ENCODE measurements around the gene MRPL45. TPM values are rescaled to one million over a fixed set of nuclear protein-coding genes. Genes with fewer than 3 reads are reported as not detected.
A peak's percentile ranks its signal among the peaks of the same experiment; 100 is the strongest.
"Not testable (repeated sequence)": the region's sequence is repeated elsewhere in the genome, so short reads cannot be mapped to it uniquely, and the experiment has no call there.

The MRPL45 gene
- total and polyA plus RNA-seq, 2 donors (not counting 1 experiment from before 2014, with no cell fraction given) = 13.1 to 17.6 TPM

DNA sequence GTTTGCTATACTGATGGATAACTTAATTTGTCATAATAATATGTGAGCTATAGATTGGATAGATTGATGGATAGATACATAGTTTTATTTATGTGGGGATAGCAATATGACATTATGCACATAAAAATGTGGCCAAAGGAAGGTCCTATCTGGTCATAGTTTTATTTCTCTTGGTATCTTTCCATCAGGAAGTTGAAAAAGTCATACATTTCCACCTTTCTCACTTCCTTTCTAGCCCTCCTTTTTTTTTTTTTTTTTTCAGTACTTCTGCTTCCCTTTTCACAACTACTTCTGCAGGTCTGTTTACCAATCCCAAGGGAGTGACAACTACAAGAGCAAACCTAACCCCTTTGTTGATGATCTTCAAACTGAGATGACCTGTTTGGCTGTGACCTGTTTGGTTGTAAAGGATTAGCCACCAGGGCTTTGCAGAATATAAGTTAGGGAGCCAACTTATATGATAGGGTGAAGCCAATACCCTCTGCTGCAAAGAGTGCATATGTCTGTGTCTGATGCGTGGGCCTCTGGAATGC lies 30.9 kb upstream of the MRPL45 start:
- H3K4me1 ChIP-seq (ENCODE audit: control insufficient read depth in 2 of 2, insufficient read depth in 2 of 2, low read length in 2 of 2); H3K9me3 Mint-ChIP-seq (ENCODE audit: insufficient read depth); intact Hi-C loops (cut with micrococcal nuclease); H3K27ac Mint-ChIP-seq; POLR2A ChIA-PET; H4K20me1 ChIP-seq (ENCODE audit: control insufficient read depth, insufficient read depth, low read length, poor library complexity, severe bottlenecking); H3K9ac ChIP-seq (ENCODE audit: low read length); H3K9me3 ChIP-seq (ENCODE audit: control extremely low read depth in 1 of 3, control insufficient read depth in 2 of 3, insufficient read depth in 1 of 3, low read length in 2 of 3); H3K27ac ChIP-seq (ENCODE audit: low read length in 2 of 2); H3K4me3 Mint-ChIP-seq; H3K4me1 Mint-ChIP-seq; H3K79me2 ChIP-seq (ENCODE audit: control insufficient read depth, insufficient read depth, low read length); H3K4me2 ChIP-seq (replicated peaks; ENCODE audit: low read depth, low read length, poor library complexity, severe bottlenecking); H2AFZ ChIP-seq (ENCODE audit: insufficient read depth, low read depth, low read length, poor library complexity, severe bottlenecking); CTCF ChIA-PET; H3K36me3 ChIP-seq (replicated peaks in 1 of 2; ENCODE audit: control extremely low read depth in 1 of 2, control insufficient read depth in 1 of 2, extremely low read depth in 1 of 2, insufficient read depth in 2 of 2, low read length in 1 of 2); H3K4me3 ChIP-seq (ENCODE audit: control extremely low read depth in 1 of 5, extremely low read depth in 1 of 5, insufficient read depth in 1 of 5, low read depth in 2 of 5, low read length in 4 of 5); DNase-seq; H3K27me3 Mint-ChIP-seq; H3K27me3 ChIP-seq (replicated peaks in 1 of 4; ENCODE audit: control extremely low read depth in 1 of 4, control insufficient read depth in 3 of 4, insufficient read depth in 4 of 4, low read length in 3 of 4): not testable (repeated sequence)
- peak; percentile 45 for ATAC-seq (ENCODE audit: low read depth)
- WGBS (ENCODE audit: insufficient coverage) = no CpG with 5 or more reads among the region's 1 CpG

DNA sequence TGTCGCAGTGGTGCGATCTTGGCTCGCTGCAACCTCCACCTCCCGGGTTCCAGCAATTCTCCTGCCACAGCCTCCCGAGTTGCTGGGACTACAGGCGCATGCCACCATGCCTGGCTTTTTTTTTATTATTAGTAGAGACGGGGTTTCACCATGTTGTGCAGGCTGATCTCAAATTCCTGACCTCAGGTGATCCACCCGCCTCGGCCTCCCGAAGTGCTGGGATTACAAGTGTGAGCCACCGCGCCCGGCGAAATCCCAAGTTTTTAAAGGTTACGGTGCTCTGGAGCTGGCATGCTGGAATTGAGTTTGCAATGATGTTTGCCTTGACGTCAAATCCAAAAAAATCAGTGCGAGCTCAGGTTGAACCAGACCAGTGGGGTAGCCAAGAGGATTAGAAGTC lies 30.4 kb upstream of the MRPL45 start:
- H3K4me3 Mint-ChIP-seq; DNase-seq; H3K4me1 Mint-ChIP-seq; H3K36me3 ChIP-seq (replicated peaks in 1 of 2; ENCODE audit: control extremely low read depth in 1 of 2, control insufficient read depth in 1 of 2, extremely low read depth in 1 of 2, insufficient read depth in 2 of 2, low read length in 1 of 2); H3K27me3 ChIP-seq (replicated peaks in 1 of 4; ENCODE audit: control extremely low read depth in 1 of 4, control insufficient read depth in 3 of 4, insufficient read depth in 4 of 4, low read length in 3 of 4); H2AFZ ChIP-seq (ENCODE audit: insufficient read depth, low read depth, low read length, poor library complexity, severe bottlenecking); H3K27me3 Mint-ChIP-seq; H3K4me3 ChIP-seq (ENCODE audit: control extremely low read depth in 1 of 5, extremely low read depth in 1 of 5, insufficient read depth in 1 of 5, low read depth in 2 of 5, low read length in 4 of 5); intact Hi-C loops (cut with micrococcal nuclease); ATAC-seq (ENCODE audit: low read depth); H3K79me2 ChIP-seq (ENCODE audit: control insufficient read depth, insufficient read depth, low read length); H3K9me3 ChIP-seq (ENCODE audit: control extremely low read depth in 1 of 3, control insufficient read depth in 2 of 3, insufficient read depth in 1 of 3, low read length in 2 of 3); H4K20me1 ChIP-seq (ENCODE audit: control insufficient read depth, insufficient read depth, low read length, poor library complexity, severe bottlenecking); H3K9ac ChIP-seq (ENCODE audit: low read length); H3K4me1 ChIP-seq (ENCODE audit: control insufficient read depth in 2 of 2, insufficient read depth in 2 of 2, low read length in 2 of 2); H3K9me3 Mint-ChIP-seq (ENCODE audit: insufficient read depth); POLR2A ChIA-PET; H3K27ac ChIP-seq (ENCODE audit: low read length in 2 of 2); H3K27ac Mint-ChIP-seq; CTCF ChIA-PET; H3K4me2 ChIP-seq (replicated peaks; ENCODE audit: low read depth, low read length, poor library complexity, severe bottlenecking): not testable (repeated sequence)
- WGBS (ENCODE audit: insufficient coverage) = 99% methylated on average over 9 of the region's 17 CpGs

DNA sequence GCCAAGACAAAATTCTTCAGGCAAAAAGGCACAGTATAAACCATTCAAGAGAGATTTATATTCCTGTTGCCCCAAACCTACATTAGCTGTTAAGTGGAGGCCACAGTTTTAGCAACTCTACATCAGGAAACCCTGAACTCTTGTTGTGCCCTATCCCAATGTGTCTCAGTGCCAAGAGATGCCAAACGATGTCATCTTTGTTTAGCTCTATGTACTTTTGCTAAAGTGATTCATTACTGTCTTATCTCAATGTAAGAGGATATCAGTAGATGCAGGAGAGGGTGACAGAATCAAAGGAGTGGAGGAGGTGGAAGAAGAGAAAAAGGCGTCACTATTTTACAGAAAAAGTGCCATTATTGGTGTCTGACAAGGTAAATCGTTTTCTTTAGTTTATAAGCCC lies 28.8 kb upstream of the MRPL45 start:
- H3K27me3 Mint-ChIP-seq; H2AFZ ChIP-seq (ENCODE audit: insufficient read depth, low read depth, low read length, poor library complexity, severe bottlenecking); H3K36me3 ChIP-seq (replicated peaks in 1 of 2; ENCODE audit: control extremely low read depth in 1 of 2, control insufficient read depth in 1 of 2, extremely low read depth in 1 of 2, insufficient read depth in 2 of 2, low read length in 1 of 2); POLR2A ChIA-PET; H3K27ac ChIP-seq (ENCODE audit: low read length in 2 of 2); H3K9ac ChIP-seq (ENCODE audit: low read length); H3K4me3 Mint-ChIP-seq; H3K27me3 ChIP-seq (replicated peaks in 1 of 4; ENCODE audit: control extremely low read depth in 1 of 4, control insufficient read depth in 3 of 4, insufficient read depth in 4 of 4, low read length in 3 of 4); ATAC-seq (ENCODE audit: low read depth); CTCF ChIA-PET; H3K4me2 ChIP-seq (replicated peaks; ENCODE audit: low read depth, low read length, poor library complexity, severe bottlenecking); intact Hi-C loops (cut with micrococcal nuclease); H3K27ac Mint-ChIP-seq; DNase-seq; H3K4me3 ChIP-seq (ENCODE audit: control extremely low read depth in 1 of 5, extremely low read depth in 1 of 5, insufficient read depth in 1 of 5, low read depth in 2 of 5, low read length in 4 of 5); H3K79me2 ChIP-seq (ENCODE audit: control insufficient read depth, insufficient read depth, low read length); H3K4me1 Mint-ChIP-seq; H3K9me3 Mint-ChIP-seq (ENCODE audit: insufficient read depth); H3K4me1 ChIP-seq (ENCODE audit: control insufficient read depth in 2 of 2, insufficient read depth in 2 of 2, low read length in 2 of 2); H4K20me1 ChIP-seq (ENCODE audit: control insufficient read depth, insufficient read depth, low read length, poor library complexity, severe bottlenecking); H3K9me3 ChIP-seq (ENCODE audit: control extremely low read depth in 1 of 3, control insufficient read depth in 2 of 3, insufficient read depth in 1 of 3, low read length in 2 of 3): not testable (repeated sequence)
- WGBS (ENCODE audit: insufficient coverage) = no CpG with 5 or more reads among the region's 3 CpGs

DNA sequence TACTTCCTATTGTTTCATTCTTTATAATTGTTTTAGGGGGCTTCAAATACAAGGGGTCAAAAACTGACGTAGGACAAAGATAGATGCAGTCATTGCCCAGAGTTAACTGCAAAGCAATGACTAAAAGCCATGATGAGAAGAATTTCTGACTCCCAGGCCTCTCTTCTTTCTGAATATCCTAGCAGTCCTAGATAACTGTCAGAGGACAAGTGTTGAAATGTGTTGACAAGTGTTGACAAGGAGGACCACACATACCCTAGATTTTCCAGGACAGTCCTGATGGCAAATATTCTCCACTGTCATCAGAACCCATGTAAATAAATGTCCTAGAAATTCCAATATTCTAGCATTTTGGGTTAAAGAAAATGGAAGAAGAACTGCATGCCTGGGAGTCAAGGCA lies 27.9 kb upstream of the MRPL45 start:
- H4K20me1 ChIP-seq (ENCODE audit: control insufficient read depth, insufficient read depth, low read length, poor library complexity, severe bottlenecking); H3K36me3 ChIP-seq (replicated peaks in 1 of 2; ENCODE audit: control extremely low read depth in 1 of 2, control insufficient read depth in 1 of 2, extremely low read depth in 1 of 2, insufficient read depth in 2 of 2, low read length in 1 of 2); H3K9me3 ChIP-seq (ENCODE audit: control extremely low read depth in 1 of 3, control insufficient read depth in 2 of 3, insufficient read depth in 1 of 3, low read length in 2 of 3); CTCF ChIA-PET; H3K4me3 ChIP-seq (ENCODE audit: control extremely low read depth in 1 of 5, extremely low read depth in 1 of 5, insufficient read depth in 1 of 5, low read depth in 2 of 5, low read length in 4 of 5); intact Hi-C loops (cut with micrococcal nuclease); H3K27me3 Mint-ChIP-seq; H3K27me3 ChIP-seq (replicated peaks in 1 of 4; ENCODE audit: control extremely low read depth in 1 of 4, control insufficient read depth in 3 of 4, insufficient read depth in 4 of 4, low read length in 3 of 4); H3K27ac ChIP-seq (ENCODE audit: low read length in 2 of 2); H3K9ac ChIP-seq (ENCODE audit: low read length); H3K4me1 Mint-ChIP-seq; H3K79me2 ChIP-seq (ENCODE audit: control insufficient read depth, insufficient read depth, low read length); ATAC-seq (ENCODE audit: low read depth); DNase-seq; H3K4me1 ChIP-seq (ENCODE audit: control insufficient read depth in 2 of 2, insufficient read depth in 2 of 2, low read length in 2 of 2); H3K27ac Mint-ChIP-seq; POLR2A ChIA-PET; H3K9me3 Mint-ChIP-seq (ENCODE audit: insufficient read depth); H2AFZ ChIP-seq (ENCODE audit: insufficient read depth, low read depth, low read length, poor library complexity, severe bottlenecking); H3K4me2 ChIP-seq (replicated peaks; ENCODE audit: low read depth, low read length, poor library complexity, severe bottlenecking); H3K4me3 Mint-ChIP-seq: not testable (repeated sequence)
- no CpG with 5 or more reads among the region's 1 CpG for WGBS (ENCODE audit: insufficient coverage)

Measured in B cell (primary cell).